Stimulated activated CD4-positive, alpha-beta T cell treated with anti-CD3 and anti-CD28 coated beads, Interleukin-1b, Interleukin-23, amount 100 ng/mL, for 24 hours (primary cell): ENCODE results near the gene CD300A.

Source experiments
- DNase-seq, 4 experiments: peaks; one replicate each; pipeline ENCODE4 v3.0.0-alpha.2; 2020; ENCODE audit warnings: low read depth in 4 of 4, low spot score in 1 of 4

CD300A gene

DNA sequence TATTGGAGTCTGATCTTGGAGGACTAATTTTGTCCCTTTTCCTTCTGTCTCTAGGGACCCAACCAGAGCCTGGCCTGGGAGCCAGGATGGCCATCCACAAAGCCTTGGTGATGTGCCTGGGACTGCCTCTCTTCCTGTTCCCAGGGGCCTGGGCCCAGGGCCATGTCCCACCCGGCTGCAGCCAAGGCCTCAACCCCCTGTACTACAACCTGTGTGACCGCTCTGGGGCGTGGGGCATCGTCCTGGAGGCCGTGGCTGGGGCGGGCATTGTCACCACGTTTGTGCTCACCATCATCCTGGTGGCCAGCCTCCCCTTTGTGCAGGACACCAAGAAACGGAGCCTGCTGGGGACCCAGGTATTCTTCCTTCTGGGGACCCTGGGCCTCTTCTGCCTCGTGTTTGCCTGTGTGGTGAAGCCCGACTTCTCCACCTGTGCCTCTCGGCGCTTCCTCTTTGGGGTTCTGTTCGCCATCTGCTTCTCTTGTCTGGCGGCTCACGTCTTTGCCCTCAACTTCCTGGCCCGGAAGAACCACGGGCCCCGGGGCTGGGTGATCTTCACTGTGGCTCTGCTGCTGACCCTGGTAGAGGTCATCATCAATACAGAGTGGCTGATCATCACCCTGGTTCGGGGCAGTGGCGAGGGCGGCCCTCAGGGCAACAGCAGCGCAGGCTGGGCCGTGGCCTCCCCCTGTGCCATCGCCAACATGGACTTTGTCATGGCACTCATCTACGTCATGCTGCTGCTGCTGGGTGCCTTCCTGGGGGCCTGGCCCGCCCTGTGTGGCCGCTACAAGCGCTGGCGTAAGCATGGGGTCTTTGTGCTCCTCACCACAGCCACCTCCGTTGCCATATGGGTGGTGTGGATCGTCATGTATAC lies 26.5 kb upstream of the CD300A start:
- no peak for DNase-seq

DNA sequence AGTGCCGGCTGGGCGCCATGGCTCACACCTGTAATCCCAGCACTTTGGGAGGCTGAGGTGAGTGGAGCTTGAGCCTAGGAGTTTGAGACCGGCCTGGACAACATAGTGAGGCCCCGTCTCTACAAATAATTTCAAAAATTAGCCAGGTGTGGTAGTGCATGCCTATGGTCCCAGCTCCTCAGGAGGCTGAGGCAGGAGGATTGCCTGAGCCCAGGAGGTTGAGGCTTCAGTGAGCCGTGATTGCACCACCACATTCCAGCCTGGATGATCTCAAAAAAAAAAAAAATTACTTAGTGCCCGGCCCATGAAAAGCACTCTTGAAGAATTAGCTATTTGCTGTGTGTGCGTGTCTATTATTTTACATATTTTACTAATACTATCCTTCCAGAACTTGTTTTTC lies 24.9 kb upstream of the CD300A start:
- no peak for DNase-seq

DNA sequence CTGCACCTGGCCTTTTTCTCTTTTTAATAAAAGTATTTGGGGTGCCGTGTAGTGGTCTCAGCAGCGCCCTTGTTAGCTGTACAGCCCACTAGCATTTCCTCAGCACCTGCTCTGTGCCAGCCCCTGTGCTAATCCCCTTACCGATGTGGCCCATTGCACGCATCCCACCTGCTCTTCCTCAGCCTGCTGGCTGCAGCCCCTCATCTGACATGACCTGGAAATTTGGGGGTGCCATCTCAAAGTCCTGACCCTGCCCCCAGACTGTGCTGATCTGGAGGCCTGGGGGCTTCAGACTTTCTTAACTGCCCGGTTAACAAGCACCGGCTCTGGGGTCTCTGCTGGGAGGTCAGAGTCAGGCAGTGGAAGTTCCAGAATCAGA lies 24.2 kb upstream of the CD300A start:
- no peak for DNase-seq

DNA sequence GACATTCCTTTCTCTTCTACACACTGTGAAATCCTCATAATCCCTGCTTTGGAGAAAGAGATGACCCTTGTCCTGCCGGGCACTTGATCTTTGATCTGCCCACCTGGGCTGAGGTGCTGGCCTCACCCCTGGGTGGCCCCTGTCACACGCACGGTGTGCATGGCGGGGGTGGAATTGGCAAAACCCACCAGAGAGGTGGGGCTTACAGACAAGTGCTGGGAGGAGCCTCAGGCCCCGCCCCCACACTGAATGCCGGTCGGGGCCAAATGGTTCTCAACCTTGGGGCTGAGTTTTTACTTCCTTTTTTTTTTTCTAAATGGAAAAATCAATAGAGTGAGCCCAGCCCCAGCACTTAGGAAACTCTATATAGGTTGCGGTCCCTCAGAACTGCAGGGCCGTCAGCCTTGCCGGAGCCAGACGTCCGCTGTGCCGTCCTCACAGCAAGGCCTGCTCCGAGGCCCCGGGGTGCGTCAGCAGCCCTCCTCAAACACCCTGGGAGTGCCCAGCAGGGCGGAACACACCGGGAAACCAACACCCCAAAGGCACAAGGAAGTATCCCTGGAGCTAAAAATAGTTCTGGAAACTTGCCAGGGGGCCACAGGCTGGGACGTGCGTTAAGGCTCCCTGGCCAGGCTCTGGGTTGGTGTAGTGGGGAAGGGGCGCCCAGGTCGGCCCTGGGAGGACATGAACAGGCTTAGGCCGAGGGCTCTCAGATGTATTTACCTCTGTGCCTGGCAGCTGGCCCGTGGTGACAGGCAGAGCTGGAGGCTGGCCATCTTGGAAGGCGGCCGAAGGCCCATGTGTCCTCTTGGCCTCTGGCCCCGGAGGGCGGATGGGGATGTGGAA lies 23.5 kb upstream of the CD300A start:
- DNase-seq = no peak

DNA sequence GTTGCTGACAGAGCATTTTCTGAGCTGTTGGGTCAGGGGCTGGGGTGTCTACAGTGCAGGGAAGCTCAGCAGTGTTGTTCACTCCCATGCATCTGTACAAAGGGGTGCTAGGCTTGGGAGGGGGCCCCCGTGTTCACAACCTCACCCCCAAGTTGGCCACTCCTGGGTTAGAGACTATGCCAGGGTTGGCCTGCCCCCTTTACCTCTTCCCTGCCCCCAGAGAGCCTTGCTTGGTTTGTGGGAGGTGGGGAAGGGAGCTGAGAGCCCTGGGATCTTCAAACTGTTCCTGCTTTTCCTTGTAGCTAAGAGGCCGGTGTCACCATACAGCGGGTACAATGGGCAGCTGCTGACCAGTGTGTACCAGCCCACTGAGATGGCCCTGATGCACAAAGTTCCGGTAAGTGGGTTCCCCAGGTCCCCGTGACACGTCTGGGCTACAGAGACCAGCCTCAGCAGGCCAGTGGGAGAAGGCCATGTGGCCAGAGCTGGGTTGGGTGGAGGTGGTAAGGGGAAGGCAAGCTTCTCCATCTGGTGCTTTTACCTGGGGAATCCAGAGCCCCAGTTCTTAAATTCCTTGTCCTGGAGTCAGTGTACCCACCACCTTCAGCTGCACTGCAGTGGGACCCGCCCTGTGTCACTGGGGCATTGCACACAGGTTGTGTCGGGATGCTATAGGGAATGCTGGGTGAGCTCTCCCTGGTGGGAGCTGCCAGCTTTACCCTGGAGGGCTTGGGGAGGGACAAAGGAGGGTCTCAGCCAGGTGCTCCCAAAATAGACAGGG lies 22.7 kb upstream of the CD300A start:
- no peak for DNase-seq

DNA sequence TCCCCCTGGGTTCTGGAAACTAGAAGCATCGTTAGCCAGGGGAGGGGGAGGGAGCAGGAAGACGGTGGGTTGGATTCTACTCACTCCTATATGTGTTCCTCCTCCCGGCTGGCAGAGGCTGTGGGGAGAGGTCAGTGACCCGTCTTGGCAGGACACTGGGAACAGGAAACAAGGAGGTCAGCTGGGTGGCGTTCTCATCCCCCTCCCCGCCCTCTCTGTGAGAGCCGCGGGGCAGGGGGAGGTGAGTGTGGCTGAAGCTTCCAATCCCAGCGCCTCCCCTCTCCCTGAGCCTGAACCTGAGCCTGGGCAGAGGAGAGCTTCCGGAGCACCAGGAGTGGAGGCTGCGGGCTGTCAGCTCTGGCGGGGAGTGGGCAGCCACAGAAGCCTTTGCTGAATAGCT lies 22.0 kb upstream of the CD300A start:
- DNase-seq = no peak

DNA sequence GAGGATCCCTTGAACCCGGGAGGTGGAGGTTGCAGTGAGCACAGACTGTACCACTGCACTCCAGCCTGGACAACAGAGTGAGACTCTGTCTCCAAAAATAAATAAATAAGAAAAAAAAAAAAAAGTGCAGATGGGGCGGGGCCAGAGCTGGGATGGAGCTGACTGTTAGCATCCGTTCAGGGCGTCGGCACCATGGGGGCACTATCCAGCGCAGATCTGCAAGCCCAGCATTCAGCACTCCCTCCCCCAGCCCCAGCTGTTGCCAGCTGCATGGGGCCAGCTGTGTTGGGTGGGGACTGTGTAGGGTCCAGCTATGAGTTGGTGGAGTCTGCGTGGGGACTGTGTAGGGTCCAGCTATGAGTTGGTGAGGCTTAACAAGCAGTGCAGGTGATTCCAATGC lies 21.3 kb upstream of the CD300A start:
- DNase-seq = no peak

DNA sequence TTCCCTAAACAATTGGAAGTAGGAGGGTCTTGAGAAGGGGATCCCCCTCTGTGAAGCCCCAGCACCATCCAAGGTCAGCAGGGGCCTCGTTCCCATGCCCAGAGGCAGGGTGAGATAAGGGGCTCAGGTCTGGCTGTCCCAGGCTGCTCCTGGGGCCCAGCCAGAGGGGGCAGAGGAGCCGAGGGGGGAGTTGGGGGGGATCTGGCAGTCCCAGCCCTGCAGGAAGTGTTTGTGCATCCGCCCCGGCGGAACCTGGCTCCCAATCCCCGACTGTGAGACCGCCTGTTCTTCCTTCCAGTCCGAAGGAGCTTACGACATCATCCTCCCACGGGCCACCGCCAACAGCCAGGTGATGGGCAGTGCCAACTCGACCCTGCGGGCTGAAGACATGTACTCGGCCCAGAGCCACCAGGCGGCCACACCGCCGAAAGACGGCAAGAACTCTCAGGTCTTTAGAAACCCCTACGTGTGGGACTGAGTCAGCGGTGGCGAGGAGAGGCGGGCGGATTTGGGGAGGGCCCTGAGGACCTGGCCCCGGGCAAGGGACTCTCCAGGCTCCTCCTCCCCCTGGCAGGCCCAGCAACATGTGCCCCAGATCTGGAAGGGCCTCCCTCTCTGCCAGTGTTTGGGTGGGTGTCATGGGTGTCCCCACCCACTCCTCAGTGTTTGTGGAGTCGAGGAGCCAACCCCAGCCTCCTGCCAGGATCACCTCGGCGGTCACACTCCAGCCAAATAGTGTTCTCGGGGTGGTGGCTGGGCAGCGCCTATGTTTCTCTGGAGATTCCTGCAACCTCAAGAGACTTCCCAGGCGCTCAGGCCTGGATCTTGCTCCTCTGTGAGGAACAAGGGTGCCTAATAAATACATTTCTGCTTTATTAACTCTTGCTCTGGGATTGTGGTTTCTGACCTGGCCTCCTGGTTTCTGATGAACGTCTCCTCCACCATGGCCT lies 19.6 kb upstream of the CD300A start:
- DNase-seq = no peak

DNA sequence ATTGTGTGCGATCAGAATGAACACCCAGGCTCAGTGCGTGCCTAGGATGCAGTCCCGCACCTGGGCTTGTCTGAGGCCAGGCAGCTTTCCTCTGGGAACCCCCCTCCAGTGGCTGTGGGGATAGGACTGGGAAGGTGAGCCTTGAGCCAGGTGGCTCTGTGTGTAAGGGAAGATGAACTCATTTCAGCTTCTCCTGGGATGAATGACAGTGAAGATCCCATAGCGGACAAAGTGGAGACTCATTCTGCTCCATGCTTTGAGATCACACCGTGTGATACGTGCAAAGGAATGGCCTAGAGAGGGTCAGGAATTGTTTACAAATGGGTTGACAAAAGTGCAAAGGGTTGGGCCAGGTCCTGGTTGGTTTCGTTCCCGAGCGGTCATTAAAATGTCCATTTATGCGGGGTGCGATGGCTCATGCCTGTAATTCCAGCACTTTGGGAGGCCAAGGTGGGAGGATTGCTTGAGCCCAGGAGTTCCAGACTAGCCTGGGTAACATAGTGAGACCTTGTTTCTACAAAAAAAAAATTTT lies 18.7 kb upstream of the CD300A start:
- no peak for DNase-seq

DNA sequence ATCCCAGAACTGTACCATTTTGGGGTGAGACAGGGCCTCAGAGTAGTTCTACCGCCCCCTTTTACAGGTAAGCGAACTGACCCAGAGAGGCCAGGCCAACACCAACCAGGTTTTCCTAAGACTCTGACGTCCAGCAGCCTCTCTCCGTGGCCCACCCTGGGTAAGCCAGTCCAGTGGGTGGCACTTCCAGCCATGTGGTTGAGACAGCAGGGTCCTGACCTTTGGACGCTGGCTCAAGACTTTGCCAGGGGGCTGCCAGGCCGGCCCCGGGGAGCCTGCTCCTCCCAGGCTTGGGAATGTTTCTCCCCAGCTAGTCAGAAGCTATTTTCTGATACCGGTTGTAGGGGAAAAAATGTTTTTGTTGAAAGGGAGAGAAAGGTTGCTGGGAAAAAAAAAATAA lies 17.7 kb upstream of the CD300A start:
- no peak for DNase-seq

DNA sequence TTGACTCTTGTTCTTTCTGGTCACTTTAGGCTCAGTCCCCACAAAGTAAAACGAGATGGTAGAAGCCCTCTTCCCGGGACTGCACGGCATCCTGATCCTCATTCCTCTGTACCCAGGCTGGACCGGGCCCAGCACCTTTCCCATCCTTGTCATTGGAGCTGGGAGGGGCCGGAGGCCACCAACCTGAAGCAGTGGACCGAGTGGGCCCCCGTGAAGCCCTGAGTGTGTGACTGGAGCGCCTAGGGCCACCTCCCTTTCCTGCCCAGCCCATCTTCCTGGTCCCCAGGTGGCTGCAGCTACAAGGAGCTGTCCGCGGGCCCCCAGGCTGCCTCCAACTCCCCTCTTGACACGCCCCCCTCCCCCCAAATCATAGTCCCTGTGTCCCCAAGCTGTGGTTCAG lies 17.1 kb upstream of the CD300A start:
- DNase-seq = no peak

DNA sequence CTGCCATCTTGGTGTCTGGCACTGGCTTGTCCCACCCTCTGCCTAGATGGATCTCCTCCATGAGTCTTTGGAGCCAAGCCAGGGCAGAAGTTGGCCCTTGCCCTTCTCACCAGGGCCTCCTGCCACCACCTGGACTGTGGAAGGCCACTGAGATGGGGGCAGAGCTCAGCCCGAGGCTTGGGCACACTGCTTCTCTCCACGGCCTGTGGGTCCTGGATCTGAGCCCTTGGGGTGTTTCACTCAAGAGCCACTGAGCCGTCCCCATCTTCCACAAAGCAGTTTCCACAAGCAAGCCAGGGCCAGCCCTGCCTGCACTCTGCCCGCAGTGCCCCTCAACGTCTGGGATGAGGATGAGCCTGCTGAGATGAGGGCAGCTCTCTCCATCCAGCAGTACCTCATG lies 16.7 kb upstream of the CD300A start:
- DNase-seq = no peak

DNA sequence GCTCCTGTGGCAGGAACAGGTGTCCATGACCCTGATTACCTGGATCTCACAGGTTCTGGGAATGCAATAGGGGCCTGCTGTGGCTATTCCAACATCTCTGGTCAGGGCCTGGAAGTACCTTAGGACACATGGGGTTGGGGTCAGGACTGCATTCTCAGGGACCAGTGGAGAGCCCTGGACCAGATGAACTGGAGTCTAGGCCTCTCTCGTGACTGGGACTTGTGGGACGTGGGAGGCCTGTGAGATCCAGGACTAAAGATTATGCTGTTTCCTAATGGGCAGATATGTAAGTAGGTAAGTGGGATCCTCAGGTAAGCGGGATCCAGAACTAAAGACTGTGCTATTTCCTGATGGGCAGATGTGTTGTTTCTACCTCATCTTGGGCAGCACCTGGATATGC lies 16.2 kb upstream of the CD300A start:
- DNase-seq = no peak

DNA sequence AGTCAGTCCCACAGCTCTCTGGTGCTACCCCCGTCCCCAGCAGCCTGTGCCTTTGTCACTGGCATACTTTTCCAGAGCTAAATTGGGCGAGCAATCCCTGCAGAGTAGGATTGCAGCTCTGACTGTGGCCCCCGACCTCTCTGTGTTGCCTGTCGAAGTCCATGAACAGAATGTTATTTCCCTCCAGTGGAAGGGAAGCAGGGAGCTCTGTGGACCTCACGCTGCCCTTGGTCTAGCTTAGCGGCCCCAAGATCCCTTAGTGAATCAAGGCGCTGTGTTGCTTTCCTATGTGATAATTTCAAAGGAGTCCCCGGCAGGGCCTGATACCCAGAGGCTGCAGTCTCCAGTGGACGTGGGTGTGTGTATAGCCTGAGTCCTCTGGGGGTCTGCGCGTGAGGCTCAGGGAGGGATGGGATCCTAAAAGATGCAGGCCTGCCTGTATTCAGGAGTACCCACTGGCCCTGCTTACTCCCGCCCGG lies 15.5 kb upstream of the CD300A start:
- DNase-seq = no peak

DNA sequence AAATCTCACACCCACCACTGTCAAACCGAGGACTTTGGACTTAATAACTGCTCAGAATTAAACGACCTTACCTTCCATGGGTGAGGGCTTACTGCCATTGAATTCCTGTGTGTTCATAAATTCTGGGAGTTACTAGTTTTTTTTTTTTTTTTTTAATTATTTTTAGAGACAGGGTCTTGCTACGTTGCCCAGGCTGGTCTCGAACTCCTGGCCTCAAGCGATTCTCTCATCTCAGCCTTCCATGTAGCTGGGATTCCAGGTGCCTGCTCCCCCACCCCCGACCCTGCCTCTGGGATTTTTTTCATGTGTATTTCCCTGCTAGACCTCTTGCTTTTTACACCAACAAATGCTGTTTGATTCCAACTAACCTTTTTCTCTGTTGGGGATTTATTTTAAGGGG lies 14.9 kb upstream of the CD300A start:
- no peak for DNase-seq

DNA sequence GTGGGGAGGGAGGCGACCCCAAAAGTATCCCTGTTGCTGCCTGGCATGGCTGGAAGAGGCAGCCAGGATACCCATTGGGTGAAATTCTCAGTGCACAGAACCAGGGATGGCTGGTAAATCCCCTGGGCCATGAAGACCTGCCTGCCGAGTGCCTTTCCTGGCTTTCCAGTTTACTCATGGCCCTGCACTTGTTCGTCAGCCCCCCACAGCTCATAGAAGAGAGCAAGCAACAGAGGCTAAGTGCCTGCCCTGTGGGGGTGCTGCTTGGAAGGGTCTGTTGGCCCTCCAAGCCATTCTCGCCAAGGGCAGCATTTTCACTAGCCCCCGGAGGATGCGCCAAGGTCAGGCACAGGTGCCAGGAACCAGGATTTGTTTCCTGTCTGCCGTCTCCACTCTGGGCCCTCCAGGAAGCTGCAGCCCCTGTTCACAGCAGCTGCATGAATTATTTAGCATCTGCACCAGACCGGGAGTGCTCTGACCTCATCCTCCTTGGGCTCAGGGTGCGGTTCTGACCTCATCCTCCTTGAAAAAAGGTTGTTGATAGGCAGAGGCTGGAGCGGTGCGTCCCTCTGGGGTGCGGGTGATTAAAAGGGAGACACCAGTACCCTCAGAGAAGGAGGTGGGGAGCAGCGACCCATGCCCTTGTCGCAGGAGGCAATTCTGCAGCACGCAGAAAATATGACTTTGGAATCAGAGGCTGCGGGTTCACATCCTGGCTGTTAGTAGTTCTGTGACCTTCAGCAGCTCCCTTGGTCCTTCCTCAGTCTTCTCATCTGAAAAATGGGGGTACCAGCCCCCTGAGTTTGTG lies 14.2 kb upstream of the CD300A start:
- no peak for DNase-seq

DNA sequence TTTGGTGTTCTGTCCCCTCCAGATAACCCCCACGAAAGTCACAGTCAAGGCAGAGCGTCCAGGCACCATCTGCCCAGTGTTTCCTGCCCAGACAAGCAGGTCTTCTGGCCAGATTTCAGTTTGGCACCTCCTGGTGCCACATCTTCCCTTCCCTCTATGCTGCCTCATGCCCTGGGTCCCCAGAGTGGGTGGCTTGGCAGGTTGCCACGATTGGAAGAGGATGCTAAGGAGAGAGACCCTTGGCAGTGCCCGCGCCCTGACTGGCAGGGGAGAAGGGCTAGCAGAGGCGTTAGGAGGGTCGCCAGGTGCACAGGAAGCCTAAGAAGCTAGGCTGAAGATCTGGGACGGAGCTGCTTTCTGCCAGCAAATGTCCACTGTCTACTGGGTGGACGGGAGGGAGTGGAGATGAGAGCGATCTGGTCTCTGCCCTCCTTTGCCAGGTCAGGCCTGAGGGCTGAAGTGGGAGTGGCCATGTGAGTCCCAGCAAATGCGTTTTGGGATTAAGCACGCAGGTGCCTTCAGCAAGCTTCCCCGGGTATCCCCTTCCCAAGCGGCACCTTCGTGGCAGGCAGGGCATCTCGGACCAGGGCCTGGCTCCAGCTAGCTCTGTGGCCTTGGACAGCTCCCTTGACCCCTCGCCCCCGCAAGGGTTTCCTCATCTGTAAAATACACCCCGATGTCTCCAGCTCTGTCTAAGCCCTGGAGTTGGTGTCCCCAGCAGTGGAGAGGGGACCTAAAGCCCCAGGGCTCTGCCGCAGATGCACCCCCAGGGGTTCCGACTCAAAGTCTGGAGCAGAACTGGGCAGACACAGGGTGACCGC lies 13.4 kb upstream of the CD300A start:
- no peak for DNase-seq

DNA sequence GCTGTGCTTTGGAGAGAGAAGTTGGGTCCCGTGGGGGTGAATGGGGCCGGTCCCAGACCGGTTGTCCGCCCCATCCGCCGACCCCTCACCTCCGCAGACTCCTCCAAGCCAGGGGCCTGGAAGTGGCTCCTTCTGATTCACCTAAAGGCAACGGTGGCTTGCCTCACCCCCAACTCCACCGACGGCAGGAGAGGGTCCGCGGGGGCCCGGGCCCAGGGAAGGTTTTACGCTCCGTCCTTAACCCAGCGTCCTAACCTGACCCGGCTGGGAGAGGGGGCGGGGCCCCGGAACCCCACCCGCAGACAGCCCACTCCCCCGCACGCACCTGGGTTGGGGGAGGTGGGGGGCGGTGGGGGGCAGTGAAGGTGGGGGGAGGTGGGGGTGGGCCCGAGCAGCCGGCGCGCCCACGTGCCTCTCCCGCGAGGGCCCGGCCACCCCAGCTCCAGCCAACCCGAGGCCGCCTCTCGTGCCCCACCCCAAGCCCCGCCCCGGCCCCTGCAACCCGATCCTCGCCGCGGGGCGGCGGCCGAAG lies 12.7 kb upstream of the CD300A start:
- peak in 1 of 4 experiments; percentile 67 for DNase-seq
